K562 (cell line): ENCODE data around the gene DNAJB11. TPM values are rescaled to one million over a fixed set of nuclear protein-coding genes. Genes with fewer than 3 reads are reported as not detected.

ENCODE experiments used
- CEBPZ ChIP-seq: fragments of 150-350 bp; IDR thresholded peaks from 2 replicates; pipeline ENCODE4 v1.6.1; 2014; ENCODE audit warnings: low read depth, mild to moderate bottlenecking, low read length, borderline replicate concordance
- FOXA1 ChIP-seq: fragments of 450-650 bp; IDR thresholded peaks from 2 replicates; pipeline ENCODE4 v1.6.1; 2016; ENCODE audit warnings: mild to moderate bottlenecking, borderline replicate concordance
- ILF3 ChIP-seq: fragments of 450-650 bp; IDR thresholded peaks from 2 replicates; pipeline ENCODE4 v1.6.1; 2018; ENCODE audit warnings: antibody characterized with exemption, mild to moderate bottlenecking, moderate library complexity, borderline replicate concordance
- JUN ChIP-seq, 2 experiments: sonication (generic) in 1 of 2; formaldehyde crosslinking in 1 of 2; IDR thresholded peaks; 2 replicates each; pipeline versions ENCODE4 v1.6.1 to v1.8.0; 2012 to 2022; ENCODE audit warnings: borderline replicate concordance in 2 of 2, mild to moderate bottlenecking in 2 of 2, improper control_type of control experiment in 1 of 2, low read depth in 1 of 2, low read length in 1 of 2, missing genetic modification reagents in 1 of 2
- JUND ChIP-seq, 2 experiments: IDR thresholded peaks; 2 replicates in 1 of 2; 3 replicates in 1 of 2; pipeline ENCODE4 v1.6.1; 2011; ENCODE audit warnings: borderline replicate concordance in 2 of 2, low read depth in 2 of 2, low read length in 2 of 2, improper control_type of control experiment in 1 of 2, missing biosample characterization in 1 of 2, missing genetic modification characterization in 1 of 2, missing genetic modification reagents in 1 of 2
- MCM5 ChIP-seq: fragments of 450-650 bp; IDR thresholded peaks from 2 replicates; pipeline ENCODE4 v1.6.1; 2016; ENCODE audit warnings: low read depth
- MEIS2 ChIP-seq: fragments of 450-650 bp; IDR thresholded peaks from 2 replicates; pipeline ENCODE4 v1.6.1; 2014; ENCODE audit warnings: mild to moderate bottlenecking; ENCODE audit not compliant: partially characterized antibody
- SMARCE1 ChIP-seq: fragments of 450-650 bp; IDR thresholded peaks from 2 replicates; pipeline ENCODE4 v1.7.1; 2016; ENCODE audit warnings: mild to moderate bottlenecking
- VEZF1 ChIP-seq: fragments of 200-800 bp; sonication (Bioruptor generic); IDR thresholded peaks from 2 replicates; pipeline ENCODE4 v1.6.1; 2017; ENCODE audit warnings: missing genetic modification characterization, missing compliant biosample characterization
- ZEB2 ChIP-seq: fragments of 450-650 bp; IDR thresholded peaks from 2 replicates; pipeline ENCODE4 v1.6.1; 2016
- ZNF644 ChIP-seq: fragments of 200-800 bp; sonication (Bioruptor generic); IDR thresholded peaks from 2 replicates; pipeline ENCODE4 v1.6.1; 2016; ENCODE audit warnings: low read depth, missing genetic modification characterization, missing compliant biosample characterization
- polyA plus RNA-seq, 8 experiments: library from polyadenylated mRNA; depleted of rRNA in 4 of 8; stranded (reverse) in 5 of 8; unstranded in 3 of 8; fragments of >200 nt; fragmentation: Nextera tagmentation in 2 of 8; fragmentation: Illumina TruSeq in 1 of 8; extraction: Ambion mirVana in 2 of 8; extraction: Trizol in 1 of 8; gene quantifications; 2 replicates each; pipeline versions ENCODE4 v1.2.1 to v1.2.3, GENCODE V29; 2011 to 2014; ENCODE audit warnings: inconsistent platforms in 1 of 8, missing spikeins in 1 of 8
- total RNA-seq, 7 experiments: library from RNA; depleted of rRNA in 6 of 7; stranded (reverse); fragments of >200 nt in 6 of 7; fragmentation: Illumina TruSeq in 2 of 7; extraction: Trizol in 2 of 7; gene quantifications; 2 replicates each; pipeline versions ENCODE4 v1.2.1 to v1.2.3, GENCODE V29; 2011 to 2021; ENCODE audit warnings: low replicate concordance in 1 of 7
- TF ChIP-seq, protein P1 (sequence below): fragments of 450-650 bp; IDR thresholded peaks from 2 replicates; pipeline ENCODE4 v1.6.1; 2016; ENCODE audit warnings: low read depth

DNAJB11 gene
- total and polyA plus RNA-seq, 9 of the 15 experiments (the other 6 are each of a cell fraction or from before 2014, with no cell fraction given): 14.8 to 74.7 (median 63.8) TPM

- TF ChIP-seq, protein P1, sequence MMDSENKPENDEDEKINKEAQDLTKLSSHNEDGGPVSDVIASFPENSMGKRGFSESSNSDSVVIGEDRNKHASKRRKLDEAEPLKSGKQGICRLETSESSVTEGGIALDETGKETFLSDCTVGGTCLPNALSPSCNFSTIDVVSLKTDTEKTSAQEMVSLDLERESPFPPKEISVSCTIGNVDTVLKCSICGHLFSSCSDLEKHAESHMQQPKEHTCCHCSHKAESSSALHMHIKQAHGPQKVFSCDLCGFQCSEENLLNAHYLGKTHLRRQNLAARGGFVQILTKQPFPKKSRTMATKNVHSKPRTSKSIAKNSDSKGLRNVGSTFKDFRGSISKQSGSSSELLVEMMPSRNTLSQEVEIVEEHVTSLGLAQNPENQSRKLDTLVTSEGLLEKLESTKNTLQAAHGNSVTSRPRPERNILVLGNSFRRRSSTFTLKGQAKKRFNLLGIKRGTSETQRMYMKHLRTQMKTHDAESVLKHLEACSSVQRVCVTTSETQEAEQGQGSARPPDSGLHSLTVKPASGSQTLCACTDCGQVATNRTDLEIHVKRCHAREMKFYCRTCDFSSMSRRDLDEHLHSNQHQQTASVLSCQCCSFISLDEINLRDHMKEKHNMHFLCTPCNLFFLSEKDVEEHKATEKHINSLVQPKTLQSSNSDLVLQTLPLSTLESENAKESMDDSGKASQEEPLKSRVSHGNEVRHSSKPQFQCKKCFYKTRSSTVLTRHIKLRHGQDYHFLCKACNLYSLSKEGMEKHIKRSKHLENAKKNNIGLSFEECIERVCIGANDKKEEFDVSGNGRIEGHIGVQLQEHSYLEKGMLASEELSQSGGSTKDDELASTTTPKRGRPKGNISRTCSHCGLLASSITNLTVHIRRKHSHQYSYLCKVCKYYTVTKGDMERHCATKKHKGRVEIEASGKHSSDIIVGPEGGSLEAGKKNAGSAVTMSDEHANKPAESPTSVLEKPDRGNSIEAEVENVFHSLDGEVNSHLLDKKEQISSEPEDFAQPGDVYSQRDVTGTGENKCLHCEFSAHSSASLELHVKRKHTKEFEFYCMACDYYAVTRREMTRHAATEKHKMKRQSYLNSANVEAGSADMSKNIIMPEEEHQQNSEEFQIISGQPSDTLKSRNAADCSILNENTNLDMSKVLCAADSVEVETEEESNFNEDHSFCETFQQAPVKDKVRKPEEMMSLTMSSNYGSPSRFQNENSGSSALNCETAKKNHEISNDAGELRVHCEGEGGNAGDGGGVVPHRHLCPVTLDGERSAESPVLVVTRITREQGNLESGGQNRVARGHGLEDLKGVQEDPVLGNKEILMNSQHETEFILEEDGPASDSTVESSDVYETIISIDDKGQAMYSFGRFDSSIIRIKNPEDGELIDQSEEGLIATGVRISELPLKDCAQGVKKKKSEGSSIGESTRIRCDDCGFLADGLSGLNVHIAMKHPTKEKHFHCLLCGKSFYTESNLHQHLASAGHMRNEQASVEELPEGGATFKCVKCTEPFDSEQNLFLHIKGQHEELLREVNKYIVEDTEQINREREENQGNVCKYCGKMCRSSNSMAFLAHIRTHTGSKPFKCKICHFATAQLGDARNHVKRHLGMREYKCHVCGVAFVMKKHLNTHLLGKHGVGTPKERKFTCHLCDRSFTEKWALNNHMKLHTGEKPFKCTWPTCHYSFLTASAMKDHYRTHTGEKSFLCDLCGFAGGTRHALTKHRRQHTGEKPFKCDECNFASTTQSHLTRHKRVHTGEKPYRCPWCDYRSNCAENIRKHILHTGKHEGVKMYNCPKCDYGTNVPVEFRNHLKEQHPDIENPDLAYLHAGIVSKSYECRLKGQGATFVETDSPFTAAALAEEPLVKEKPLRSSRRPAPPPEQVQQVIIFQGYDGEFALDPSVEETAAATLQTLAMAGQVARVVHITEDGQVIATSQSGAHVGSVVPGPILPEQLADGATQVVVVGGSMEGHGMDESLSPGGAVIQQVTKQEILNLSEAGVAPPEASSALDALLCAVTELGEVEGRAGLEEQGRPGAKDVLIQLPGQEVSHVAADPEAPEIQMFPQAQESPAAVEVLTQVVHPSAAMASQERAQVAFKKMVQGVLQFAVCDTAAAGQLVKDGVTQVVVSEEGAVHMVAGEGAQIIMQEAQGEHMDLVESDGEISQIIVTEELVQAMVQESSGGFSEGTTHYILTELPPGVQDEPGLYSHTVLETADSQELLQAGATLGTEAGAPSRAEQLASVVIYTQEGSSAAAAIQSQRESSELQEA: no peak
- TF ChIP-seq ILF3: no peak
- no peak for TF ChIP-seq MCM5
- no peak for TF ChIP-seq CEBPZ
- TF ChIP-seq VEZF1 (CRISPR knock-in tag): no peak
- TF ChIP-seq ZEB2: 0 out of 2 replicates have a peak, but pooled peaks have one; percentile 51
- TF ChIP-seq SMARCE1: peak; percentile 89; the same call in 1 of the 2 replicates
- TF ChIP-seq JUN (IDR thresholded peaks at IDR 0.05; ENCODE audit: borderline replicate concordance, low read depth, low read length): peak; percentile 76
- TF ChIP-seq JUN (CRISPR knock-in tag; IDR thresholded peaks at IDR 0.05; ENCODE audit: borderline replicate concordance): no peak
- peak; percentile 90 for TF ChIP-seq JUND (IDR thresholded peaks at IDR 0.05; ENCODE audit: borderline replicate concordance, low read depth, low read length)
- TF ChIP-seq JUND (tag; IDR thresholded peaks at IDR 0.05; ENCODE audit: borderline replicate concordance, low read depth, low read length): peak; percentile 75; the same call in 1 of the 3 replicates
- TF ChIP-seq ZNF644 (tag): no peak
- peak; percentile 85 for TF ChIP-seq FOXA1
- peak; percentile 75 for TF ChIP-seq MEIS2
Observed at GRCh38 chr3:186605561-186606545, 35.3 kb downstream of the DNAJB11 start (continued).
